ENCODE data around the gene SPAG4. TPM values are rescaled to one million over a fixed set of nuclear protein-coding genes. Genes with fewer than 3 reads are reported as not detected.

SPAG4 gene
- total RNA-seq, 1 donor from 2014 or later = 1.2 TPM

DNA sequence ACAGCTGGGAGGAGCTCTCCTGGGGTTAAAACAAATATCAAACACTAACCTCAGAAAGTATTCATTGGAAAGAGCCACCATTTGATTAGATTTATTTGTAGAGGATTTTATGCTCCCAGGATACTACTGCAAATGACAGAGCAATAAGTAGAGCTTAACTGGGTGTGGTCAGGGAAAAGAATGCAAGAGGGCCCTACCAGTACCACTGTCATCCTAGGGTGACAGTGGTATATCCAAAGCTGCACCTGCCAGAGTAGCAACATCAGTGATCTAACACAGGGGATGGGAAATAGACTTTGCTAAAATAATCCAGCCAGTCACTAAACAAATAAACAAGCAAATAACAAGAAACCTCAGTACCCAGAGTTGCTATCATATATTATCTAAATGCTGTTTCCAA is 44.1 kb upstream of the SPAG4 start:
- peaks cover 7% of the 10 kb centered on the region for H3K36me3 Mint-ChIP-seq (ENCODE audit: low read depth, unreplicated experiment)

DNA sequence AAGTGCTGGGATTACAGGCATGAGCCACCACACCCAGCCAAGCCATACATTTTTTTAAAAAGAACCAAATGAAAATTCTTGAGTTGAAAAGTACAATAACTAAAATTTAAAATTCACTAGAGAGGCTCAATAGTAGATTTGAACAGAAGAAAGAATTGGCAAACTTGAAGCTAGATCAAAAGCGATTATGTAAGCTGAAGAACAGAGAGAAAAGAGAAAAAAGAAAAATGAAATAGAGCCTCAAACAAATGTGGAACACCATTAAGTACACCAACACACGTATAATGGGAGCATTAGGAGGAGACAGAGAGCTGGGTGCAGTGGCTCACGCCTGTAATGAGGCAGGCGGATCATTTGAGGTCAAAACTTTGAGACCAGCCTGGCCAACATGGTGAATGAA is 42.8 kb upstream of the SPAG4 start:
- peaks cover 12% of the 10 kb centered on the region for H3K27me3 Mint-ChIP-seq (ENCODE audit: low read depth, unreplicated experiment)
- DNase-seq (ENCODE audit: low read depth) (no peak), FAIRE-seq (no peak)
- Histone ChIP-seq H3K79me2 (ENCODE audit: insufficient read depth, low read length) (no peaks in the 10 kb centered on the region), H2AFZ (ENCODE audit: low read depth, low read length) (no peak overlapping the region), H3K36me3 (ENCODE audit: insufficient read depth, low read length) (no peaks in the 10 kb centered on the region), H4K20me1 (ENCODE audit: insufficient read depth, low read length) (no peaks in the 10 kb centered on the region), H3K4me2 (ENCODE audit: low read length) (no peak overlapping the region), H3K9me3 (ENCODE audit: insufficient read depth, low read depth, low read length) (peaks cover 4% of the 10 kb centered on the region), H3K4me1 (ENCODE audit: insufficient read depth, low read length) (no peaks in the 10 kb centered on the region), H3K4me3 (ENCODE audit: insufficient read depth, low read depth, low read length) (no peak overlapping the region), H3K9ac (ENCODE audit: low read length) (no peak overlapping the region), H3K27ac (ENCODE audit: low read depth, low read length) (no peak overlapping the region), H3K27me3 (ENCODE audit: insufficient read depth, low read length) (peaks cover 5% of the 10 kb centered on the region)
- H3K4me1 Mint-ChIP-seq (ENCODE audit: low read depth, unreplicated experiment) = no peaks in the 10 kb centered on the region
- H3K36me3 Mint-ChIP-seq (ENCODE audit: low read depth, unreplicated experiment) = peaks cover 7% of the 10 kb centered on the region
- no peak for TF ChIP-seq EZH2 (IDR thresholded peaks at IDR 0.05; ENCODE audit: insufficient read depth, low read length)
- TF ChIP-seq, protein P1, sequence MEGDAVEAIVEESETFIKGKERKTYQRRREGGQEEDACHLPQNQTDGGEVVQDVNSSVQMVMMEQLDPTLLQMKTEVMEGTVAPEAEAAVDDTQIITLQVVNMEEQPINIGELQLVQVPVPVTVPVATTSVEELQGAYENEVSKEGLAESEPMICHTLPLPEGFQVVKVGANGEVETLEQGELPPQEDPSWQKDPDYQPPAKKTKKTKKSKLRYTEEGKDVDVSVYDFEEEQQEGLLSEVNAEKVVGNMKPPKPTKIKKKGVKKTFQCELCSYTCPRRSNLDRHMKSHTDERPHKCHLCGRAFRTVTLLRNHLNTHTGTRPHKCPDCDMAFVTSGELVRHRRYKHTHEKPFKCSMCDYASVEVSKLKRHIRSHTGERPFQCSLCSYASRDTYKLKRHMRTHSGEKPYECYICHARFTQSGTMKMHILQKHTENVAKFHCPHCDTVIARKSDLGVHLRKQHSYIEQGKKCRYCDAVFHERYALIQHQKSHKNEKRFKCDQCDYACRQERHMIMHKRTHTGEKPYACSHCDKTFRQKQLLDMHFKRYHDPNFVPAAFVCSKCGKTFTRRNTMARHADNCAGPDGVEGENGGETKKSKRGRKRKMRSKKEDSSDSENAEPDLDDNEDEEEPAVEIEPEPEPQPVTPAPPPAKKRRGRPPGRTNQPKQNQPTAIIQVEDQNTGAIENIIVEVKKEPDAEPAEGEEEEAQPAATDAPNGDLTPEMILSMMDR (IDR thresholded peaks at IDR 0.05; ENCODE audit: insufficient read depth, low read depth, low read length) = no peak
- no peak overlapping the region for H3K4me3 Mint-ChIP-seq (ENCODE audit: unreplicated experiment)
- H3K9me3 Mint-ChIP-seq (ENCODE audit: unreplicated experiment) = peaks cover 11% of the 10 kb centered on the region
- no peak overlapping the region for H3K27ac Mint-ChIP-seq (ENCODE audit: unreplicated experiment)

More for the DNA sequence above, 44.1 kb upstream of the SPAG4 start:
- TF ChIP-seq, protein P1 (IDR thresholded peaks at IDR 0.05; ENCODE audit: insufficient read depth, low read depth, low read length) = no peak
- TF ChIP-seq EZH2 (IDR thresholded peaks at IDR 0.05; ENCODE audit: insufficient read depth, low read length) = no peak
- Histone ChIP-seq H4K20me1 (ENCODE audit: insufficient read depth, low read length) (no peaks in the 10 kb centered on the region), H3K4me2 (ENCODE audit: low read length) (no peak overlapping the region), H3K27ac (ENCODE audit: low read depth, low read length) (no peak overlapping the region), H3K9ac (ENCODE audit: low read length) (no peak overlapping the region), H3K27me3 (ENCODE audit: insufficient read depth, low read length) (peaks cover 3% of the 10 kb centered on the region), H3K9me3 (ENCODE audit: insufficient read depth, low read depth, low read length) (peaks cover 4% of the 10 kb centered on the region), H3K79me2 (ENCODE audit: insufficient read depth, low read length) (no peaks in the 10 kb centered on the region), H3K4me1 (ENCODE audit: insufficient read depth, low read length) (no peaks in the 10 kb centered on the region), H3K4me3 (ENCODE audit: insufficient read depth, low read depth, low read length) (no peak overlapping the region), H2AFZ (ENCODE audit: low read depth, low read length) (no peak overlapping the region), H3K36me3 (ENCODE audit: insufficient read depth, low read length) (no peaks in the 10 kb centered on the region)
- no peak for FAIRE-seq
- Mint-ChIP-seq H3K4me3 (ENCODE audit: unreplicated experiment) (no peak overlapping the region), H3K9me3 (ENCODE audit: unreplicated experiment) (peaks cover 11% of the 10 kb centered on the region), H3K27ac (ENCODE audit: unreplicated experiment) (no peak overlapping the region), H3K4me1 (ENCODE audit: low read depth, unreplicated experiment) (no peaks in the 10 kb centered on the region), H3K27me3 (ENCODE audit: low read depth, unreplicated experiment) (peaks cover 9% of the 10 kb centered on the region)
- no peak for DNase-seq (ENCODE audit: low read depth)

DNA sequence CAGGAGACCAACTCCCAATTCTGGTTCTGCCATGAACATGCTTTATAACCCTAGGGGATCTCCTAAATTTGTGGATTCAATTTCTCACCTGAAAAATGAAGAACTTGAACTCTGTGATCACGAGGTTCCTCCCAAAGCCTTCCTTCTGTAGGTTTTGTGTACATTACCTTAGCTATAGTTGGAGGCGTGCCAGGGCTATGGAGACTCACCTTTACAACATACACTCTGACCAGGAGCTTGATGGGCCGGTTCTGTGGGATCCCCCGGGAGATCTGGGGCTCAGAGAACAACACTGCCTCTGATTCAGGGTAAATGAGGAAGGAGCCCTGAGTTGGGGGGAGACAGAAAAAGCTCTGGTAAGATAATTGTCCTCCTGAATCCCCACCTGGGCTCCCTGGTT is 39.7 kb upstream of the SPAG4 start:
- FAIRE-seq (no peak), DNase-seq (ENCODE audit: low read depth) (no peak)
- Histone ChIP-seq H3K79me2 (ENCODE audit: insufficient read depth, low read length) (no peaks in the 10 kb centered on the region), H3K4me3 (ENCODE audit: insufficient read depth, low read depth, low read length) (no peak overlapping the region), H3K36me3 (ENCODE audit: insufficient read depth, low read length) (no peaks in the 10 kb centered on the region), H4K20me1 (ENCODE audit: insufficient read depth, low read length) (no peaks in the 10 kb centered on the region), H3K27ac (ENCODE audit: low read depth, low read length) (no peak overlapping the region), H3K4me1 (ENCODE audit: insufficient read depth, low read length) (no peaks in the 10 kb centered on the region), H2AFZ (ENCODE audit: low read depth, low read length) (no peak overlapping the region), H3K9me3 (ENCODE audit: insufficient read depth, low read depth, low read length) (peaks cover 4% of the 10 kb centered on the region), H3K4me2 (ENCODE audit: low read length) (no peak overlapping the region), H3K9ac (ENCODE audit: low read length) (no peak overlapping the region), H3K27me3 (ENCODE audit: insufficient read depth, low read length) (peaks cover 5% of the 10 kb centered on the region)
- no peak overlapping the region for H3K27ac Mint-ChIP-seq (ENCODE audit: unreplicated experiment)
- no peaks in the 10 kb centered on the region for H3K4me1 Mint-ChIP-seq (ENCODE audit: low read depth, unreplicated experiment)
- H3K27me3 Mint-ChIP-seq (ENCODE audit: low read depth, unreplicated experiment) = peaks cover 15% of the 10 kb centered on the region
- no peak for TF ChIP-seq EZH2 (IDR thresholded peaks at IDR 0.05; ENCODE audit: insufficient read depth, low read length)
- TF ChIP-seq, protein P1 (IDR thresholded peaks at IDR 0.05; ENCODE audit: insufficient read depth, low read depth, low read length) = no peak
- peaks cover 11% of the 10 kb centered on the region for H3K9me3 Mint-ChIP-seq (ENCODE audit: unreplicated experiment)
- no peak overlapping the region for H3K4me3 Mint-ChIP-seq (ENCODE audit: unreplicated experiment)
- H3K36me3 Mint-ChIP-seq (ENCODE audit: low read depth, unreplicated experiment) = peaks cover 7% of the 10 kb centered on the region

All from astrocyte (in vitro differentiated cells and primary cell).